ENCODE measurements around the gene CCDC181. TPM values are rescaled to one million over a fixed set of nuclear protein-coding genes. Genes with fewer than 3 reads are reported as not detected.

Gene CCDC181
- total and polyA plus RNA-seq, 2 of the 8 experiments (the other 6 are each of a cell fraction or from before 2014, with no cell fraction given) = 1.2 to 3.7 TPM

- H3K56ac ChIP-seq (replicated peaks; ENCODE audit: insufficient read length, low read depth, low read length) = no peak overlapping the region
- peak overlapping the region; percentile 48; the same call in 1 of the 2 replicates for H3K18ac ChIP-seq (ENCODE audit: extremely low read depth, low read length)
- no peak overlapping the region for H4K5ac ChIP-seq (ENCODE audit: insufficient read length, low read depth, low read length)
- H2BK20ac ChIP-seq (ENCODE audit: low read length) = no peak overlapping the region
- peaks cover 0 to 4% (median 2%) of the 10 kb centered on the region in 4 experiments; a peak in 5 of 7 replicates for H3K4me1 ChIP-seq (replicated peaks in 1 of 4; ENCODE audit: control insufficient read depth in 3 of 4, insufficient read depth in 4 of 4, low read length in 3 of 4)
- H2AFZ ChIP-seq (ENCODE audit: low read length) = peak overlapping the region; percentile 100
- H3K79me1 ChIP-seq (ENCODE audit: low read depth, low read length) = no peaks in the 10 kb centered on the region
- FAIRE-seq (no peak), DNase-seq (ENCODE audit: low read depth in 1 of 2, low spot score in 2 of 2) (peak; percentile 21 to 69)
- peak overlapping the region; percentile 65 to 84 for H3K4me2 ChIP-seq (ENCODE audit: insufficient read depth in 1 of 2, low read depth in 2 of 2, low read length in 2 of 2)
- ChIA-PET CTCF (ENCODE audit: partially characterized antibody) (interaction anchor here (1.2 to 1.3 kb wide), 3 partner anchors 10 to 16 kb away, joined by 3 to 6 read pairs (median 4); no protein-coding TSS in a partner anchor), POLR2A (ENCODE audit: partially characterized antibody) (interaction anchor here (0.9 to 1.6 kb wide), 3 partner anchors 12 to 26 kb away, joined by 4 to 6 read pairs (median 6); partner anchors contain the start of gene SLC19A2)
- no peaks in the 10 kb centered on the region for H4K20me1 ChIP-seq (replicated peaks in 1 of 2; ENCODE audit: control insufficient read depth in 1 of 2, insufficient read depth in 2 of 2, low read length in 2 of 2)
- H2BK5ac ChIP-seq (ENCODE audit: low read depth, low read length) = peak overlapping the region; percentile 57; the same call in 1 of the 2 replicates
- H3K27ac ChIP-seq (ENCODE audit: low read depth, low read length) = no peak overlapping the region
- no peaks in the 10 kb centered on the region for H3K27me3 ChIP-seq (replicated peaks in 1 of 4; ENCODE audit: control insufficient read depth in 3 of 4, extremely low read depth in 1 of 4, insufficient read depth in 3 of 4, low read length in 3 of 4)
- peaks cover 5% of the 10 kb centered on the region for H3K23me2 ChIP-seq (ENCODE audit: low read depth, low read length)
- H4K8ac ChIP-seq (ENCODE audit: extremely low read depth, insufficient read depth, low read length) = peak overlapping the region; percentile 95
- no peak overlapping the region for H2BK120ac ChIP-seq (replicated peaks; ENCODE audit: low read depth, low read length)
- no peak overlapping the region for H3K4ac ChIP-seq (replicated peaks; ENCODE audit: insufficient read length, low read depth, low read length)
- H4K91ac ChIP-seq (replicated peaks; ENCODE audit: insufficient read length, low read length) = no peak overlapping the region
- peak overlapping the region; percentile 86; the same call in 1 of the 2 replicates for H2BK12ac ChIP-seq (ENCODE audit: low read depth, low read length)
- H3K79me2 ChIP-seq (ENCODE audit: control insufficient read depth in 1 of 2, insufficient read depth in 2 of 2, low read length in 2 of 2) = no peaks in the 10 kb centered on the region
- H3K14ac ChIP-seq (ENCODE audit: insufficient read length) = no peak overlapping the region
- no peak overlapping the region for H2AK5ac ChIP-seq (ENCODE audit: low read depth, low read length)
- H3K36me3 ChIP-seq (ENCODE audit: control insufficient read depth in 2 of 4, insufficient read depth in 4 of 4, low read length in 3 of 4) = peaks cover 0 to 1% (median under 1%) of the 10 kb centered on the region in 4 experiments; a peak in 2 of 8 replicates
- H3K4me3 ChIP-seq (ENCODE audit: extremely low read depth in 1 of 4, insufficient read depth in 2 of 4, low read depth in 3 of 4, low read length in 4 of 4) = peak overlapping the region; percentile 46 to 66 (median 52)
- H3K9me3 ChIP-seq (ENCODE audit: insufficient read depth in 2 of 2, low read depth in 1 of 2, low read length in 1 of 2) = peaks cover 0 to 8% of the 10 kb centered on the region in 2 experiments; a peak in 1 of 4 replicates
- peak overlapping the region in 2 of 4 experiments; percentile 21 to 44; a peak in 2 of 7 replicates for H3K9ac ChIP-seq (replicated peaks in 1 of 4; ENCODE audit: extremely low read depth in 1 of 4, low read depth in 3 of 4, low read length in 3 of 4)
- WGBS, 2 experiments (ENCODE audit: extremely low coverage in 1 of 2, insufficient coverage in 1 of 2, insufficient read length in 1 of 2, insufficient replicate concordance in 2 of 2, low coverage in 1 of 2, low lambda C conversion rate in 2 of 2, missing lambda C conversion rate in 1 of 2) = 14% methylated on average over 35 of the region's 35 CpGs; no CpG with 5 or more reads in 1 of the 2 experiments
- H3K23ac ChIP-seq (ENCODE audit: insufficient read length) = no peak overlapping the region
- H2BK15ac ChIP-seq (ENCODE audit: low read length) = no peak overlapping the region
- TF ChIP-seq GABPA (IDR thresholded peaks at IDR 0.05; ENCODE audit: borderline replicate concordance, insufficient read depth, low read length) (no peak), MAX (IDR thresholded peaks at IDR 0.05) (peak; percentile 88), RAD21 (IDR thresholded peaks at IDR 0.05 in 1 of 2, conservative IDR thresholded peaks at IDR 0.05 in 1 of 2; ENCODE audit: low read depth in 2 of 2, low read length in 2 of 2) (peak; percentile 18 to 29; a peak in 2 of 4 replicates), SIN3A (conservative IDR thresholded peaks at IDR 0.05 in 1 of 2, IDR thresholded peaks at IDR 0.05 in 1 of 2; ENCODE audit: low read depth in 1 of 2, low read length in 2 of 2) (no peak), MAFK (IDR thresholded peaks at IDR 0.05; ENCODE audit: low read depth, low read length) (no peak), CREB1 (IDR thresholded peaks at IDR 0.05) (0 out of 2 replicates have a peak, but pooled peaks have one; percentile 18), TEAD4 (IDR thresholded peaks at IDR 0.05; ENCODE audit: low read depth, low read length) (no peak), TAF1 (IDR thresholded peaks at IDR 0.05; ENCODE audit: low read depth, low read length) (peak; percentile 49; the same call in 1 of the 2 replicates)
Observed at GRCh38 chr1:169460191-169460833, 33.0 kb upstream of the CCDC181 start.
